HepG2 (cell line): Measurements from ENCODE around the gene DGAT2. TPM values are rescaled to one million over a fixed set of nuclear protein-coding genes. Genes with fewer than 3 reads are reported as not detected.
A peak's percentile ranks its signal among the peaks of the same experiment; 100 is the strongest.

ENCODE experiments used
- ATF1 ChIP-seq: IDR thresholded peaks from 2 replicates; pipeline ENCODE4 v1.6.1; 2016; ENCODE audit warnings: mild to moderate bottlenecking, control low read depth
- CCAR2 ChIP-seq: fragments of 200-400 bp; formaldehyde crosslinking; optimal IDR thresholded peaks from 2 replicates; pipeline ENCODE3; 2018; ENCODE audit warnings: low read depth, mild to moderate bottlenecking, low read length, moderate library complexity
- CHCHD3 ChIP-seq: sonication (generic); formaldehyde crosslinking; IDR thresholded peaks from 2 replicates; pipeline ENCODE4 v1.8.0; 2022; ENCODE audit warnings: mild to moderate bottlenecking, missing genetic modification reagents, moderate library complexity
- ELF3 ChIP-seq: IDR thresholded peaks from 2 replicates; pipeline ENCODE4 v1.6.1; 2016; ENCODE audit warnings: missing genetic modification reagents, missing compliant biosample characterization
- GLI4 ChIP-seq: sonication (generic); formaldehyde crosslinking; IDR thresholded peaks from 2 replicates; pipeline ENCODE4 v1.5.1; 2020; ENCODE audit warnings: missing genetic modification reagents, mild to moderate bottlenecking, moderate library complexity, borderline replicate concordance
- HOXA5 ChIP-seq: sonication (generic); formaldehyde crosslinking; IDR thresholded peaks from 2 replicates; pipeline ENCODE4 v1.4.0; 2020; ENCODE audit warnings: missing genetic modification reagents
- HOXA9 ChIP-seq: sonication (generic); formaldehyde crosslinking; IDR thresholded peaks from 2 replicates; pipeline ENCODE4 v1.8.1; 2022; ENCODE audit warnings: missing genetic modification reagents, mild to moderate bottlenecking, moderate library complexity, borderline replicate concordance
- KAT7 ChIP-seq: IDR thresholded peaks from 2 replicates; pipeline ENCODE4 v1.6.1; 2018; ENCODE audit warnings: borderline replicate concordance, missing compliant biosample characterization
- MEIS1 ChIP-seq: sonication (generic); formaldehyde crosslinking; IDR thresholded peaks from 2 replicates; pipeline ENCODE4 v1.9.0; 2021; ENCODE audit warnings: mild to moderate bottlenecking, missing genetic modification reagents, moderate library complexity, borderline replicate concordance
- NFKBIZ ChIP-seq: IDR thresholded peaks from 2 replicates; pipeline ENCODE4 v1.6.1; 2018; ENCODE audit warnings: missing genetic modification reagents, missing compliant biosample characterization
- ONECUT2 ChIP-seq: sonication (generic); formaldehyde crosslinking; IDR thresholded peaks from 2 replicates; pipeline ENCODE4 v1.4.0; 2020; ENCODE audit warnings: missing genetic modification reagents
- POLR2AphosphoS5 ChIP-seq: IDR thresholded peaks from 2 replicates; pipeline ENCODE4 v1.6.1; 2012; ENCODE audit warnings: low read depth, low read length
- RBFOX2 ChIP-seq: fragments of 200-400 bp; formaldehyde crosslinking; IDR thresholded peaks from 2 replicates; pipeline ENCODE4 v1.6.1; 2017; ENCODE audit warnings: low read depth, mild to moderate bottlenecking, low read length
- SALL1 ChIP-seq: sonication (generic); formaldehyde crosslinking; IDR thresholded peaks from 2 replicates; pipeline ENCODE4 v1.8.0; 2022; ENCODE audit warnings: mild to moderate bottlenecking, missing genetic modification reagents
- SOX13 ChIP-seq, 3 experiments: fragments of 450-650 bp in 1 of 3; sonication (generic) in 1 of 3; formaldehyde crosslinking in 1 of 3; IDR thresholded peaks in 2 of 3; conservative IDR thresholded peaks in 1 of 3; 2 replicates each; pipeline versions ENCODE4 v1.5.0 to v1.6.1; 2016 to 2020; ENCODE audit warnings: antibody characterized with exemption in 1 of 3, mild to moderate bottlenecking in 1 of 3, missing compliant biosample characterization in 1 of 3, missing genetic modification reagents in 1 of 3, moderate library complexity in 1 of 3
- SP140L ChIP-seq: sonication (generic); formaldehyde crosslinking; IDR thresholded peaks from 2 replicates; pipeline ENCODE4 v1.4.0; 2020; ENCODE audit warnings: missing genetic modification reagents, borderline replicate concordance
- ZBTB3 ChIP-seq: sonication (generic); formaldehyde crosslinking; IDR thresholded peaks from 2 replicates; pipeline ENCODE4 v1.4.0; 2020; ENCODE audit warnings: low read depth, mild to moderate bottlenecking, moderate library complexity, missing genetic modification reagents, borderline replicate concordance
- ZFP36L1 ChIP-seq: sonication (generic); formaldehyde crosslinking; IDR thresholded peaks from 2 replicates; pipeline ENCODE4 v1.8.0; 2022; ENCODE audit warnings: mild to moderate bottlenecking, missing genetic modification reagents, moderate library complexity
- ZNF230 ChIP-seq: sonication (generic); formaldehyde crosslinking; IDR thresholded peaks from 2 replicates; pipeline ENCODE4 v1.4.0; 2020; ENCODE audit warnings: mild to moderate bottlenecking, missing genetic modification reagents
- ZNF234 ChIP-seq: sonication (generic); formaldehyde crosslinking; conservative IDR thresholded peaks from 2 replicates; pipeline ENCODE4 v1.5.1; 2020; ENCODE audit warnings: mild to moderate bottlenecking, missing genetic modification reagents
- ZNF264 ChIP-seq: sonication (generic); formaldehyde crosslinking; IDR thresholded peaks from 2 replicates; pipeline ENCODE4 v1.4.0; 2020; ENCODE audit warnings: missing genetic modification reagents
- ZNF430 ChIP-seq: sonication (generic); formaldehyde crosslinking; IDR thresholded peaks from 2 replicates; pipeline ENCODE4 v1.9.0; 2021; ENCODE audit warnings: mild to moderate bottlenecking, missing genetic modification reagents
- ZNF501 ChIP-seq: sonication (generic); formaldehyde crosslinking; IDR thresholded peaks from 2 replicates; pipeline ENCODE4 v1.5.1; 2020; ENCODE audit warnings: mild to moderate bottlenecking, moderate library complexity, missing genetic modification reagents
- ZNF557 ChIP-seq: sonication (generic); formaldehyde crosslinking; IDR thresholded peaks from 2 replicates; pipeline ENCODE4 v1.4.0; 2020; ENCODE audit warnings: missing genetic modification reagents
- ZNF749 ChIP-seq: sonication (generic); formaldehyde crosslinking; IDR thresholded peaks from 2 replicates; pipeline ENCODE4 v1.8.0; 2022; ENCODE audit warnings: mild to moderate bottlenecking, missing genetic modification reagents, moderate library complexity, borderline replicate concordance
- ZNF776 ChIP-seq: sonication (generic); formaldehyde crosslinking; IDR thresholded peaks from 2 replicates; pipeline ENCODE4 v1.4.0; 2020; ENCODE audit warnings: mild to moderate bottlenecking, missing genetic modification reagents
- ZSCAN29 ChIP-seq: sonication (generic); formaldehyde crosslinking; conservative IDR thresholded peaks from 2 replicates; pipeline ENCODE4 v1.4.0; 2020; ENCODE audit warnings: mild to moderate bottlenecking, missing genetic modification reagents
- polyA plus RNA-seq, 8 experiments: library from polyadenylated mRNA; depleted of rRNA in 3 of 8; stranded (reverse) in 7 of 8; unstranded in 1 of 8; fragments of >200 nt; fragmentation: Illumina TruSeq in 4 of 8; extraction: Trizol in 4 of 8; gene quantifications; 2 replicates each; pipeline versions ENCODE4 v1.2.1 to v1.2.3, GENCODE V29; 2011 to 2016; ENCODE audit warnings: low read depth in 4 of 8, missing spikeins in 1 of 8, mixed read lengths in 1 of 8; ENCODE audit not compliant: insufficient read depth in 1 of 8
- total RNA-seq, 5 experiments: library from RNA; depleted of rRNA; stranded (reverse); fragments of >200 nt; fragmentation: Illumina TruSeq; extraction: Trizol; gene quantifications; 2 replicates each; pipeline ENCODE4 v1.2.3, GENCODE V29; 2016; ENCODE audit warnings: low read depth in 1 of 5
- TF ChIP-seq, protein P1 (sequence below): sonication (generic); formaldehyde crosslinking; IDR thresholded peaks from 2 replicates; pipeline ENCODE4 v1.5.0; 2020; ENCODE audit warnings: mild to moderate bottlenecking, missing genetic modification reagents
- TF ChIP-seq, protein P2 (sequence below): sonication (generic); formaldehyde crosslinking; IDR thresholded peaks from 2 replicates; pipeline ENCODE4 v1.5.0; 2020; ENCODE audit warnings: mild to moderate bottlenecking, missing genetic modification reagents

The DGAT2 gene
- total and polyA plus RNA-seq, 2 of the 13 experiments (the other 11 are each of a cell fraction or from before 2014, with no cell fraction given): 39.0 to 65.6 TPM

DNA sequence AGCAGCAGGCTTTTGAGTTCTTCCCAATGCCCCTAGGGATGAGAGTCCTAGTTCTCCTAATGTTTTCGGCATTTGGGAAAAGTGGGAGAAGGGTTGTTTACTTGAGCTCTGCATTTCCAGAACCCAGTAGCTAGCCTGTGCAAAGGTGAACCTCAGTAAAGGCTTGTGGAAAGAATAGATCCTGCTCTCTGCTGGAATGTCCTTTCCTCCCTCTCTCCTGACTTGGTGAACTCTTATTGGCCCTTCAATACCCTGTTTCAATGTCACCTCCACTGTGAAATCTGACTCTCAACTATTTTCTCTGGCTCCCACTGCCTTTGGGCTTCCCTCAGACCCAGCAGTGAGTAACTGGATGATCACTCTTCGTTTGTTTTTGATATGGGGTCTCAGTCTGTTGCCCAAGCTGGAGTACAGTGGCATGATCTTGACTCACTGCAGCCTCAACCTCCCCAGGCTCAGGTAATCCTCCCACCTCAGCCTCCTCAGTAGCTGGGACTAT, 44.0 kb downstream of the DGAT2 start (continued):
- TF ChIP-seq ZFP36L1: no peak
- TF ChIP-seq ZNF264 (CRISPR knock-in tag): no peak
- TF ChIP-seq MEIS1 (CRISPR knock-in tag): no peak
- no peak for TF ChIP-seq ZNF749
- TF ChIP-seq ZNF776 (CRISPR knock-in tag): no peak
- no peak for TF ChIP-seq ZSCAN29 (CRISPR knock-in tag)
- no peak for TF ChIP-seq SP140L (CRISPR knock-in tag)
- TF ChIP-seq ATF1 (CRISPR knock-in tag): 0 out of 2 replicates have a peak, but pooled peaks have one; percentile 17
- no peak for TF ChIP-seq ZNF557 (CRISPR knock-in tag)
- TF ChIP-seq HOXA5: no peak; the same call in 1 of the 2 replicates
- TF ChIP-seq GLI4 (CRISPR knock-in tag): no peak
- TF ChIP-seq ZBTB3 (CRISPR knock-in tag): no peak
- no peak for TF ChIP-seq RBFOX2
- TF ChIP-seq NFKBIZ (CRISPR knock-in tag): no peak
- TF ChIP-seq ZNF230 (CRISPR knock-in tag): no peak
- no peak for TF ChIP-seq ZNF430 (CRISPR knock-in tag)
- TF ChIP-seq POLR2AphosphoS5: no peak
- TF ChIP-seq ELF3 (CRISPR knock-in tag): 0 out of 2 replicates have a peak, but pooled peaks have one; percentile 9
- peak; percentile 65 for TF ChIP-seq ZNF501
- no peak for TF ChIP-seq ZNF234
- TF ChIP-seq CHCHD3 (CRISPR knock-in tag): no peak
- no peak for TF ChIP-seq HOXA9
- no peak for TF ChIP-seq KAT7 (CRISPR knock-in tag)
- peak; percentile 53; the same call in 1 of the 2 replicates for TF ChIP-seq SALL1
- TF ChIP-seq, protein P1, sequence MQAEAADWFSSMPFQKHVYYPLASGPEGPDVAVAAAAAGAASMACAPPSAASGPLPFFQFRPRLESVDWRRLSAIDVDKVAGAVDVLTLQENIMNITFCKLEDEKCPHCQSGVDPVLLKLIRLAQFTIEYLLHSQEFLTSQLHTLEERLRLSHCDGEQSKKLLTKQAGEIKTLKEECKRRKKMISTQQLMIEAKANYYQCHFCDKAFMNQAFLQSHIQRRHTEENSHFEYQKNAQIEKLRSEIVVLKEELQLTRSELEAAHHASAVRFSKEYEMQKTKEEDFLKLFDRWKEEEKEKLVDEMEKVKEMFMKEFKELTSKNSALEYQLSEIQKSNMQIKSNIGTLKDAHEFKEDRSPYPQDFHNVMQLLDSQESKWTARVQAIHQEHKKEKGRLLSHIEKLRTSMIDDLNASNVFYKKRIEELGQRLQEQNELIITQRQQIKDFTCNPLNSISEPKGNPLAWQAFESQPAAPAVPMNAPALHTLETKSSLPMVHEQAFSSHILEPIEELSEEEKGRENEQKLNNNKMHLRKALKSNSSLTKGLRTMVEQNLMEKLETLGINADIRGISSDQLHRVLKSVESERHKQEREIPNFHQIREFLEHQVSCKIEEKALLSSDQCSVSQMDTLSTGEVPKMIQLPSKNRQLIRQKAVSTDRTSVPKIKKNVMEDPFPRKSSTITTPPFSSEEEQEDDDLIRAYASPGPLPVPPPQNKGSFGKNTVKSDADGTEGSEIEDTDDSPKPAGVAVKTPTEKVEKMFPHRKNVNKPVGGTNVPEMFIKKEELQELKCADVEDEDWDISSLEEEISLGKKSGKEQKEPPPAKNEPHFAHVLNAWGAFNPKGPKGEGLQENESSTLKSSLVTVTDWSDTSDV (CRISPR knock-in tag): no peak
- no peak for TF ChIP-seq ONECUT2 (CRISPR knock-in tag)
- TF ChIP-seq CCAR2: no peak
- TF ChIP-seq, protein P2, sequence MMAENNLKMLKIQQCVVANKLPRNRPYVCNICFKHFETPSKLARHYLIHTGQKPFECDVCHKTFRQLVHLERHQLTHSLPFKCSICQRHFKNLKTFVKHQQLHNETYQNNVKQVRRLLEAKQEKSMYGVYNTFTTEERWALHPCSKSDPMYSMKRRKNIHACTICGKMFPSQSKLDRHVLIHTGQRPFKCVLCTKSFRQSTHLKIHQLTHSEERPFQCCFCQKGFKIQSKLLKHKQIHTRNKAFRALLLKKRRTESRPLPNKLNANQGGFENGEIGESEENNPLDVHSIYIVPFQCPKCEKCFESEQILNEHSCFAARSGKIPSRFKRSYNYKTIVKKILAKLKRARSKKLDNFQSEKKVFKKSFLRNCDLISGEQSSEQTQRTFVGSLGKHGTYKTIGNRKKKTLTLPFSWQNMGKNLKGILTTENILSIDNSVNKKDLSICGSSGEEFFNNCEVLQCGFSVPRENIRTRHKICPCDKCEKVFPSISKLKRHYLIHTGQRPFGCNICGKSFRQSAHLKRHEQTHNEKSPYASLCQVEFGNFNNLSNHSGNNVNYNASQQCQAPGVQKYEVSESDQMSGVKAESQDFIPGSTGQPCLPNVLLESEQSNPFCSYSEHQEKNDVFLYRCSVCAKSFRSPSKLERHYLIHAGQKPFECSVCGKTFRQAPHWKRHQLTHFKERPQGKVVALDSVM (CRISPR knock-in tag): peak; percentile 95
- TF ChIP-seq SOX13 (IDR thresholded peaks at IDR 0.05): no peak
- peak in 1 of 2 experiments; percentile 36; a peak in 2 of 4 replicates for TF ChIP-seq SOX13 (CRISPR knock-in tag; conservative IDR thresholded peaks at IDR 0.05 in 1 of 2, IDR thresholded peaks at IDR 0.05 in 1 of 2)
